Kidney capillary endothelial cell (primary cell): ENCODE results near the gene CHRNB2.
A peak's percentile ranks its signal among the peaks of the same experiment; 100 is the strongest.

Experiments used
- DNase-seq: peaks from one replicate; pipeline ENCODE4 v3.0.0-alpha.2; 2018; ENCODE audit warnings: low spot score

CHRNB2 gene

DNA sequence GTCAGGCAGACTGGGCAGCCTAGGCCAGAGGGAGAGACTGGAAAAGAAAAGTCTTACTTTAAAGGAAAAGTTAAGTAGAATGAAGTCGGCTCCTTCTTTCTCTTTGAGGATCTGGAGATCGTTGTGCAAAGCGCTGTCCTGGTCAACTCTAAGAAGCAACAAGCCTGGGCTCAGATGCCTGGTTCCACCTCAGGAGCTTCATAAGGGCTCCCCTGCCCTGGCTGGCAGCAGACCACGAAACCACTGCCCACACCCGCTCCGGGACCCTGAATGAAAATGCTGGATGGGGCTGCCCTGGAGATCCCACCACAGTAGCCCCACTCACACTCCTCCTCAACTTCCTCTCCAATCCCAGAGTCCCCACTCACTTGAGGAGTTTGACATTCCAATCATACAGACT lies 15.5 kb upstream of the CHRNB2 start:
- DNase-seq: no peak

DNA sequence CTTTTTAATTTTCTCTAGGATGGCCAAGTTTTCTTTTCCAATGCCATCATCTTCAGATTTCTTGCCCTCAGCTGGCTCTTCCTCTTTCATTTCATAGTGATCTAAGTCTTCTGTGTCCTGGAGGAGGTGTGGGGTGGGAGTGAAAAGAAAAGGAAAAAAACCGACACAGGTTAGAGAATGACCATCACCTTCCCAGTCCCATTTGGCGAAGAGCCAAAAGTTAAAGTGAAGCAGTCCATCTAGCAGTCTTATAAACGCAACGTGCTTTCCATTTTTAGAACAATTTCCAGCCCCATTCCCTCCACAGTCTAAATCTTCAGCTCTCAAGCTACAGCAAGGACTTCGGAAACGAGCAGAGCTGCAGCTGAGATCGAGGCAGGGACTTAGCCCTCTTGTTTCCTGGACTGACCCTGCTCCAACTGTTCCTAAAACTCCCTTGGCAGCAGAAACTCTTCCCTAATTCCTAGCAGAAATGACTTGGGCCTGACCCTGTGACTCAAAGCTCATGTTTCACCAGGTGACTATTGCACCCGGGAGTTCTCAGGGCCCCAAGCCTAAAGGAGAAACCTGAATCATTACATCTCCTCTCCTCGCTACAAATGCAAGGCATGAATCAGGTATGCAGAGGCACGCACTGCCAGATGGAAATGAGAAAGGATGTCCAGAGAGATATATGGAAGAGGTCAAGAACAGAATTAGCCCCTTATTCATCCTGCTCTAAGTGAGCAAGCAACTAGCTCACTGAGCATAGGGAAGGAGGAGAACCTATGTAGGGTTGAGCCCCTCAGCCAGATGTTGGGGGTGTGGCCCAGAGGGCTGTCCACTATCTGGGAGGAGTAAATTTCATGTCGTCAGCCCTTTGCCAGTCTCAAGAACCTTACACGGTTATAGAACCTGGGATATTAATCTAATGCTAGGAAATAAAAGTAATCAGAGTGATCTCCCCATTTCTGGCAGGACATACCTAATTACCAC lies 14.2 kb upstream of the CHRNB2 start:
- DNase-seq: no peak

DNA sequence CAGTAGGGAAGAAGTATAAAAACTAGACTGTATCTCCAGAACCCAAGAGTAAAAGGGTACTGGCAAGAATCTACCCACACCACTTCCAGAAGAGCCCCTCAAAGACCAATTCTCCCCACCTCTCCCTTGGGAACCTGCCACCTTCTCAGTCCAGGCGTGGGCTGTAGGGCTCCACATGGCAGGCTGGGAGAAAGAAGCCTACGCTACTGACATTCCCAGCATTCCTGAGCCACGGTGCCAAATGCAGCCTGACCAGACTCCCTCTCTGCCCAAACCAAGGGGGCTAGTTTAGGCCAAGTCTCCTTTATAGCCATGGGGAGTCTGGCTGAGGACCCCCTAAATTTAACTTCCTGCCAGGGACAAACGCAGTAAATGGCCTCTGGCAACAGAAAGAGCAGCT lies 11.2 kb upstream of the CHRNB2 start:
- no peak for DNase-seq

DNA sequence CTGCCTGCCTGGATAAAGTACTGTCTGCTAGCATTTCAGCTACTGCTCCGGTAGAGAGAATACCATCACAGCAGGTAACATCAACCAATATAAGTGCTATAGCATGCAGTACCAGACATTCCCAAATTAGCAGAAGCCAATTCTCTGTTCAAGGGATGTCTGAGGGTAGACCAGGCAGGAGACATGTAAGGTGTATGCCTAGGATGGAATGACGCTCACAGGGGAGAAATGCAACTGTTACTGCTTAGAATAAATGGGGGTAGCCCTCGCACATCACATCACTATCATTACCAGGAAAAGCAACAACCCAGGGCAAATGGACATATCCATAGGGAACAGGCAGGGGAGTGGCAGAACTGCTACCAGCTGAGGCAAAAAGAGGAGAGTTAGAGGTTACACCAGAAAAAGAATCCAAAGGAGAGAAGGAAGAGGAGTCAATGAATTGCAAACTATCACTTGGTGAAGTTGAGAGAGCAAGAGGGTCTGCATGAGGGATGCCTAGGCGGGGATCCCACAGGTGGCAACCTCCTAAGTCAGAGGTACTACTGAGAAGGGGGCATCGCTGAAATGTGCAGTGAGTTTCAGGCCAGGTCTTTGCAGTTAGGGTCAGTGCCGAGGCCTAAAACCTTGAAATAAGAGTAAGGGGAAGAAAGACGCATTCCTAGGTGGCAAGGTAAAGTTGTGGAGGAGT lies 10.2 kb upstream of the CHRNB2 start:
- DNase-seq: peak; percentile 4

GRCh38 chr1:154557939-154558719 lies 9.4 kb upstream of the CHRNB2 start, which contains the start of gene UBE2Q1:
Gene UBE2Q1, minus strand, starts transcription at chr1:154558662. Its CDS starts 109 bp downstream, at chr1:154558553.
- peak; percentile 8 for DNase-seq

DNA sequence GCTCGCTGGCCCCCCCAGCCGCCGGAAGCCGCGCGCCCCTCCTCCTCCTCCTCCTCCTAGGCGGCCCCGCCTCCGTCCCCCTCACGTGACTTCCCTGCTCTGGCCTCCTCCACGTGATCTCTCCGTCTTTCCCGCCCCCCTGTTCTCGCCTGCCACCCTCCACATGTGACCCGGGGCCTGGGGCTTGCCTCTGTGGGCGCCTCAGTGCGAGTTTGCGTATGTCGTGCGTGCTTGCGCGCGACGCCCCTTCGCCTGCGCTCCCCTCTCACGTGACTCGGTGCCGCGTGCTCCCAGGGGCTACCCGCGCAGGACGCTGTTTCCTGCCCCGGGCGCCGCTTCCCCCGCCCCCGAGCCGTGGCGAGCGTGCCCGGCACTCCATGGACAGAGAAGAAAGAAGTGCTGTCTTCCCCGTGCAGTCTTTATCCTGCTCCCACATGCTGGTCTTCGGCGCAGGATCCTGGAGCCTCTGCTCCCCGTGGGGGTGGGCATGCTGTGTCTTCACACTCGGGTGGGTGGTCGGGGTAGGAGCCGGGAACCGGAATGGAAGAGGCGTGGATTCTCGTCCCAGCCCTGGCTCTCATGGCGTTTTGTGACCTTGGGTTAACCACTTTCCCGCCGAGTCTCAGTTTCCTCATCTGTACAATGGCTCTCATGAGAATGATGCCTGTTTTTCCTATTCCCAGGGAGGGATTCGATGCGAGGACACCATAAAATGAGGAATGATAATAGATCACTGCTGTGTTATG lies 8.7 kb upstream of the CHRNB2 start:
- DNase-seq: peak; percentile 93

- DNase-seq: peak; percentile 94
These were observed 8.0 kb upstream of the CHRNB2 start for GRCh38 chr1:154559466-154560044.

GRCh38 chr1:154565876-154566275 lies 1.7 kb upstream of the CHRNB2 start:
- no peak for DNase-seq

DNA sequence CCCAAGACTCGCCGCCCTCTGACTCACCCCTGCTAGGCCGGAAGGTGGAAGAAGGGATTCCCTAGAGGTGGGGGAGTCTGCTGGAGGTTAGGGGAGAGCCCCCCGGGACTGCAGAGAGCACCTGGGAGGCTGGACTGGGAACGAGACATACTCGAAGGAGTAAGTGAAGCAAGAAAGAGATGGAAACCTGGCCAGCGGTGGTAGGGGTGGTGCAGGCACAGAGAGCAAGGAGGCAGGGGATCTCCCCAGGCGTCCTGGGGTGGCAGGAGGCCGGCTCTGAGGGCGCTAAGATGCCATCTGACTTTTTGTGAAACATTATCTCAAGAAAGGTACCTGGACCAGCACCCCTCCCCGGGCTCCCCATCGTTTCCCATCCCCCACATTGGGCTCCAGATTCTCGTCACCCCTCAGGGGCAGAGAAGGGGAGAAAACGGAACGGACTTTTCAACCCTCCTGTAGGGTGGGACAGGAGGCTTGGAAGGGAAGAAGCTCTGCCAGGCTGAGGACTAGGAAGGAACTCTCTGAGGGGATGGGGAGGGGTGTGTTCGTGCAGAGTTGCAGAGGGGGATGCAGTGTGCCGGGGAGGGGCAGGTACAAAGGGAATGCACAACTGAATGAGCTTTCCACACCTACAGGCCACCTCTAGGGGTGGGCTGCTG lies 708 bp downstream of the CHRNB2 start:
- DNase-seq: no peak

GRCh38 chr1:154571244-154571963 lies 3.8 kb downstream of the CHRNB2 start:
- no peak for DNase-seq

GRCh38 chr1:154571964-154572288 lies 4.3 kb downstream of the CHRNB2 start:
- DNase-seq: no peak

GRCh38 chr1:154572468-154573167 lies 5.0 kb downstream of the CHRNB2 start:
- DNase-seq: no peak

DNA sequence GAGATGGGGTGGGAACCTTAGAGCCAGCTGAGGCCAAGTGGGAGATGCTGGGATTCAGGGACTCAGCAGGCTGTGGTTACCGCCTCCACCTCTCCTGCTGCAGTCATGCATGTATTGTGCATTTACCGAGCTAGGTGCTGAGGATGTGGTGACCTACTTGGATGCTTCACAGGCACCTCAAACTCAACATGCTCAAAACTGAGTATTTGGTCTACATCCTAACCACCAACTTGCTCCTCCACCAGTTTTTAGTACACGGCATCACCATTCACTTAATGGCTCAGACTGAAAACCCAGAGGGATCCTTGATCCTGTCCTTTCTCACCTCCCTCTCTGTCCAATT lies 5.6 kb downstream of the CHRNB2 start:
- no peak for DNase-seq

GRCh38 chr1:154574716-154575115 lies 7.1 kb downstream of the CHRNB2 start:
- DNase-seq: no peak

DNA sequence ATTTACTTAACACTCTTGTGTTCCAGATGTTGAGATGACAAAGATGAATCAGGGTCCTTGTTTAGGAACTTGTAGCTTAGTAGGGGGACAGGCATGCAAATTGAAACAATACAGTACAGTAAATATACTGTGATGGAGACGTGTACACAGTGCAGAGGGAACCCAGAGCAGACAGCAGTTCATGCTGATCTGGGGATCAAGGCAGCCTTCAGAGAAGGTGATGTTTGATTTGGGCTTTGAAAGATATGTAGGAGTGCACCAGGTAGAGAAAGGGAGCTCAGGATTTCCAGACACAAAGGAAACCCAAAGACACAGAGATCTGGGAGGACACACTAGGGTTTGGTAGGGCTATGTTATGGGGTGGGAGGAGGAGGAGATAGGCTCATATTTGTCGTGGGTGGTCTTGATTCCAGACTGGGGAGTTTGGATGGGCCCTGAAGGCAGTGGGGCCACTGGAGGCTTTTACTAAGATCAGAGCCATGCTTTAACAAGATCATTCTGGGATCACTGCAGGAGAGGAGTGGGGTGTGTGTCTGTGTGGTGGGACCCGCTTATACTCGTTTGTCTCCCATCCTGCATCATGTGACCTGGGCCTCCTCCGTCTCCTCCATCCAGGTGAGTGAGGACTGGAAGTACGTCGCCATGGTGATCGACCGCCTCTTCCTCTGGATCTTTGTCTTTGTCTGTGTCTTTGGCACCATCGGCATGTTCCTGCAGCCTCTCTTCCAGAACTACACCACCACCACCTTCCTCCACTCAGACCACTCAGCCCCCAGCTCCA lies 7.8 kb downstream of the CHRNB2 start:
- no peak for DNase-seq

GRCh38 chr1:154575951-154576566 lies 8.5 kb downstream of the CHRNB2 start:
- no peak for DNase-seq

DNA sequence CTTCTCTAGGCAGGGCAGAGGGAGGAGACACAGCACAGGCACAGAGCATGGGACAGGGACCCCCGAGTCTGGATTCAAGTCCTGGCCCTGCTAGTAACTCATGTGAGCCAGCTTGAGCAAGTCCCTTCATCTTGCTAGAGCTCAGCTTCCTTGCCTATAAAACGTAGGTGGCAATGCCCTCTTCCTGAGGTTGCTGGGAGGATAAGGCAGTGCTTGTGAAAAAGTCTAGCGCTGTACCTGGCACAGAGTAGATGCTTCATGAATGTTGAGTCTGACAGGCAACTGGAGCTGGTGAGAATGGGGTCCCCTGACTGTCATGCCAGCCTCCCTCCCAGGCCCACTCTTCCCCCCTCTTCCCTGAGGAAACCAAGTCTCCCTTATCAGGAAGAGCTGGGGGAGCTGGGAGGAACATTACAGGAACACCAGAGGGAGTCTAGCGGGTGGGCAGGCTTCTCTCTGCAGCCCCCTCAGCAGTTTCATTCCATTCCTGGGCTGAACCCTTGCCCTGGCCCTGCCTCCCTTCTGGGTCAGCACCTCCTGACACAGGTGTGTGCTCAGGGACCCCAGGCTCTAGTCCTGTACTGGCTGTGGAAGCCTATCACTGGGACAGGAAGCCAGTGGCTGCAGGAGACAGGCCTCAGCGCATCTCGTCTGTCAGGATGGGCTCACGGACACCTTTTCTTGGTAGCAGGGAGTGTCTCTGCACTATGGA lies 9.9 kb downstream of the CHRNB2 start:
- DNase-seq: no peak

DNA sequence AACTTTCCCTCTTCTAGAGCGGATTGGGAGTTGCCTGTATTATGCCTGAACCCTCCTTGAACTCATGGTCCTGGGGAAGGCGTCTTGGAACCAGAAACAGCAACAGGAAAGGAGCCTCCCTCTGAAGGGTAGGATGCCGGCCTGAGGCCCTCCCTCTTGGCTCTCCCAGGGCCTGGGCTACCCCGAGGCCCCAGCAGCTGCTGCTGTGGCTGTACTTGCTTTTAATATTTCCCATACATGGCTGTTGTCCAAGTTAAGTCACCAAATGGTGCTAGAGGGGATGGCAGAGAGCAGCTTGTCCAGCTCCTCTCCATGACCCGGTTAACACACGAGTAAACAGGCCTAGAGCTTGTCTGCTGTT lies 10.5 kb downstream of the CHRNB2 start:
- no peak for DNase-seq
